Fibroblast of lung (primary cell): ENCODE data around the gene TSPYL1. TPM values are rescaled to one million over a fixed set of nuclear protein-coding genes. Genes with fewer than 3 reads are reported as not detected.

ENCODE experiments used
- DNase-seq, 2 donors: peaks; one replicate each; pipeline versions ENCODE4 v3.0.0 to v3.0.0-alpha.2; 2010; ENCODE audit warnings: low read depth in 2 of 2
- H2AFZ ChIP-seq: 2 replicates; pipeline ENCODE4 v1.5.1; 2012; ENCODE audit warnings: low read length, control low read depth, inconsistent platforms
- H3K27ac ChIP-seq: 2 replicates; pipeline ENCODE4 v1.5.1; 2011; ENCODE audit warnings: low read length, control low read depth; ENCODE audit not compliant: insufficient read depth
- H3K27me3 ChIP-seq: 2 replicates; pipeline ENCODE4 v1.5.1; 2011; ENCODE audit warnings: mild to moderate bottlenecking, low read length; ENCODE audit not compliant: control insufficient read depth, insufficient read depth
- H3K36me3 ChIP-seq: 2 replicates; pipeline ENCODE4 v1.5.1; 2011; ENCODE audit warnings: low read length; ENCODE audit not compliant: control insufficient read depth, insufficient read depth
- H3K4me1 ChIP-seq: 2 replicates; pipeline ENCODE4 v1.5.1; 2011; ENCODE audit warnings: low read length; ENCODE audit not compliant: control insufficient read depth, insufficient read depth; ENCODE audit errors: extremely low read depth
- H3K4me2 ChIP-seq: 2 replicates; pipeline ENCODE4 v1.5.1; 2011; ENCODE audit warnings: low read length, control low read depth; ENCODE audit not compliant: insufficient read depth; ENCODE audit errors: extremely low read depth
- H3K4me3 ChIP-seq, 4 experiments: fragments of 200-600 bp in 1 of 4; sonication (generic) in 1 of 4; replicated peaks in 1 of 4; 2 replicates each; pipeline ENCODE4 v1.5.1; 2011 to 2016; ENCODE audit warnings: low read length in 4 of 4, low read depth in 3 of 4, mild to moderate bottlenecking in 3 of 4, control low read depth in 2 of 4, inconsistent platforms in 1 of 4, mixed read lengths in 1 of 4; ENCODE audit not compliant: insufficient read depth in 1 of 4; ENCODE audit errors: control extremely low read depth in 1 of 4
- H3K79me2 ChIP-seq: 2 replicates; pipeline ENCODE4 v1.5.1; 2012; ENCODE audit warnings: mild to moderate bottlenecking, low read length, inconsistent platforms; ENCODE audit not compliant: control insufficient read depth, insufficient read depth
- H3K9ac ChIP-seq: 2 replicates; pipeline ENCODE4 v1.5.1; 2011; ENCODE audit warnings: mild to moderate bottlenecking, low read length, control low read depth; ENCODE audit not compliant: insufficient read depth
- H3K9me3 ChIP-seq: 2 replicates; pipeline ENCODE4 v1.5.1; 2012; ENCODE audit warnings: low read depth, low read length; ENCODE audit not compliant: control insufficient read depth, insufficient read depth
- H4K20me1 ChIP-seq: 2 replicates; pipeline ENCODE4 v1.5.1; 2011; ENCODE audit warnings: low read length; ENCODE audit not compliant: control insufficient read depth, insufficient read depth; ENCODE audit errors: extremely low read depth
- EZH2 ChIP-seq: IDR thresholded peaks from 2 replicates; pipeline ENCODE4 v1.5.1; 2012; ENCODE audit warnings: low read length, control low read depth, mild to moderate bottlenecking; ENCODE audit errors: missing control alignments
- polyA plus RNA-seq, 2 donors: library from polyadenylated mRNA; depleted of rRNA in 1 of 2; stranded (reverse) in 1 of 2; unstranded in 1 of 2; fragments of >200 nt; gene quantifications; 2 replicates each; pipeline ENCODE4 v1.2.1, GENCODE V29; 2011 to 2012; ENCODE audit warnings: missing spikeins in 1 of 2
- total RNA-seq: library from RNA; depleted of rRNA; stranded (reverse); fragments of >200 nt; gene quantifications from 2 replicates; pipeline ENCODE4 v1.2.1, GENCODE V29; 2014
- TF ChIP-seq, protein P1 (sequence below), 2 donors: IDR thresholded peaks in 1 of 2; conservative IDR thresholded peaks in 1 of 2; 1 replicate in 1 of 2; 2 replicates in 1 of 2; pipeline ENCODE4 v1.5.1; 2011 to 2012; ENCODE audit warnings: low read length in 2 of 2, control low read depth in 1 of 2, inconsistent platforms in 1 of 2, low read depth in 1 of 2, mild to moderate bottlenecking in 1 of 2

TSPYL1 gene
- total and polyA plus RNA-seq, 2 donors (not counting 1 experiment from before 2014, with no cell fraction given) = 82.0 to 93.0 TPM

DNA sequence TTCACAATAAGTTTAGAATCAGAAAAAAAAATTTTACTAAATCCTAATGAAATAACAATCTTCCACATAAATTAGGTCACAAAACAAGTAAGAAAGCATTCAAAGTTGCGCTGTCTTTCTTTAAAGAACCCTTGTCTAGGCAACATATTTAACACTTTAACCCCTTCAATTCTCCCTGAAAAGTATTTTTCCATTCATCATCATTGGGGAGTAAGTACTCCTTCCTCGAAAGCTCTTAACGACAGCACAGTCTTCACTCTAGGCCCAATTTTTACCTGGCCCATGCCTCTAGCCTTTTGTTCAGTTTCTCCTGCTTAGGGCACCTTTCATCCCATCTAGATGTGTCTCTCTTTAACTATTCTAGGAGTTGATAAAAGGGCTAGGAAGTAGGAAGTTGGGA, 2.6 kb downstream of the TSPYL1 start:
- H2AFZ ChIP-seq = no peak overlapping the region
- H3K4me1 ChIP-seq = peaks cover 6% of the 10 kb centered on the region
- H3K27ac ChIP-seq = no peak overlapping the region
- peaks cover 44% of the 10 kb centered on the region for H3K79me2 ChIP-seq
- H3K4me2 ChIP-seq = peak overlapping the region; percentile 84
- H3K9me3 ChIP-seq = no peaks in the 10 kb centered on the region
- H3K9ac ChIP-seq = no peak overlapping the region
- no peaks in the 10 kb centered on the region for H3K27me3 ChIP-seq
- DNase-seq = no peak
- peaks cover 2% of the 10 kb centered on the region for H3K36me3 ChIP-seq
- H4K20me1 ChIP-seq = no peaks in the 10 kb centered on the region
- TF ChIP-seq, protein P1, sequence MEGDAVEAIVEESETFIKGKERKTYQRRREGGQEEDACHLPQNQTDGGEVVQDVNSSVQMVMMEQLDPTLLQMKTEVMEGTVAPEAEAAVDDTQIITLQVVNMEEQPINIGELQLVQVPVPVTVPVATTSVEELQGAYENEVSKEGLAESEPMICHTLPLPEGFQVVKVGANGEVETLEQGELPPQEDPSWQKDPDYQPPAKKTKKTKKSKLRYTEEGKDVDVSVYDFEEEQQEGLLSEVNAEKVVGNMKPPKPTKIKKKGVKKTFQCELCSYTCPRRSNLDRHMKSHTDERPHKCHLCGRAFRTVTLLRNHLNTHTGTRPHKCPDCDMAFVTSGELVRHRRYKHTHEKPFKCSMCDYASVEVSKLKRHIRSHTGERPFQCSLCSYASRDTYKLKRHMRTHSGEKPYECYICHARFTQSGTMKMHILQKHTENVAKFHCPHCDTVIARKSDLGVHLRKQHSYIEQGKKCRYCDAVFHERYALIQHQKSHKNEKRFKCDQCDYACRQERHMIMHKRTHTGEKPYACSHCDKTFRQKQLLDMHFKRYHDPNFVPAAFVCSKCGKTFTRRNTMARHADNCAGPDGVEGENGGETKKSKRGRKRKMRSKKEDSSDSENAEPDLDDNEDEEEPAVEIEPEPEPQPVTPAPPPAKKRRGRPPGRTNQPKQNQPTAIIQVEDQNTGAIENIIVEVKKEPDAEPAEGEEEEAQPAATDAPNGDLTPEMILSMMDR (conservative IDR thresholded peaks at IDR 0.05 in 1 of 2, IDR thresholded peaks at IDR 0.05 in 1 of 2; ENCODE audit: low read depth in 1 of 2, low read length in 2 of 2) = no peak
- TF ChIP-seq EZH2 = no peak
- peak overlapping the region; percentile 43 to 97 (median 72) for H3K4me3 ChIP-seq

DNA sequence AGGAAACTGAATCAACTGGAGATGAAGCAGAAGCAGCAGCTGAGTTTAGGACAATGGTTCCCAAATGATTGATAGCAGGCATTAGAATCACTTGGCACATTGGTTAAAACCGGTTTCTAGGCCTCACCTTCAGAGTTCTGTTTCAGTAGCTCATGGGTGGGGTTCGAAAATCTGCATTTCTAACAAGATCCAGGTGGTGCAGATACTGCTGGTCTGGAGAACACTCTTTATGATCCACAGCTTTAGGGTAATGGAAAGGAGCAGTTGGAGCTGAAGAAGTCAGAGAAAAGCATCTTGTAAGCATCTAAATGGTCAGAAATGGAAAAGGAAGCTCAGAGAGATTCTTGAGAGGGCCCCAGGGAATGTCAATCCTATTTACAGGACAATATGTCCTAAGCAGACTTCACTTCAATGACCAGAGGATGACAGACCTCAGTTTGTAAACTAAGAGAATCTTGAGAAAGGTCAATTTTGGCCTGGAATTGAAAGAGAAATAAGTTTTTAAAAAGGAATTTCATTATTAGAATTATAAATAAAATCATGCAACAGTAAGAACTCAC, 8.5 kb downstream of the TSPYL1 start:
- peaks cover 12% of the 10 kb centered on the region for H3K79me2 ChIP-seq
- H4K20me1 ChIP-seq = no peaks in the 10 kb centered on the region
- no peak overlapping the region for H3K9ac ChIP-seq
- no peak for TF ChIP-seq EZH2
- TF ChIP-seq, protein P1 (conservative IDR thresholded peaks at IDR 0.05 in 1 of 2, IDR thresholded peaks at IDR 0.05 in 1 of 2; ENCODE audit: low read depth in 1 of 2, low read length in 2 of 2) = no peak
- H3K4me3 ChIP-seq = no peak overlapping the region
- no peak for DNase-seq
- H3K36me3 ChIP-seq = no peaks in the 10 kb centered on the region
- peaks cover 6% of the 10 kb centered on the region for H3K4me1 ChIP-seq
- no peaks in the 10 kb centered on the region for H3K9me3 ChIP-seq
- H2AFZ ChIP-seq = no peak overlapping the region
- H3K27ac ChIP-seq = no peak overlapping the region
- H3K4me2 ChIP-seq = no peak overlapping the region
- H3K27me3 ChIP-seq = no peaks in the 10 kb centered on the region

DNA sequence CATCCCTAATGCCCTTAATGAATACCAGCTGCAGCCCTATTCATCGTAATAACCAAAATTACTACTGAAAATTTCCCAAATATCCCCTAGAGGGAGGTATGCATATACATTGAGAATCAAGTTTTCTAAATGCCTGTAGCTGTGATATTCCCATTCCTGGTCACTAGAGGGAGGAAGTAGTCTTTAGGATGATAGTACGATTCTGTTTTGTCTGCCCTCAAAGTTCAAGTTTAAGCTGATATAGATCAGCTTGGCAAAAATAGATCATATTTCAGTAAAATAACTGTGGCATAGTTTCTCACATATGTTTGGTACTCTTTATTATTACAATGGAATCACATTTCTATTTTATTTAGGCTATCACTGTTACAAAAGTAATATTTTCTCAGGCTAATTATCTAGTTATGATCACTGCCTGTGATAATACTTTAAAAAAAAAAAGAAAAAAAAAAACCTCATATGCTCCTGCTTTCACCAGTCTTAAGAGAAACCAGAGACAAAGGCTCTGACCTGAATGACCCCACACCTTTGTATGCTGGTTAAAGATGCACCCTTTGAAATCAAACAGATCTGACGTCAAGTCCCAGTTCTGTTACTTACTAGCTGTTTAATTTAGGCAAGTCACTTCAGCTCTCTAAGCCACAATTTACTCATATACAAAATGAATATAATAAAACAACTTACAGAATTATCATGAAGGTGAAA, 11.0 kb downstream of the TSPYL1 start:
- no peaks in the 10 kb centered on the region for H3K9me3 ChIP-seq
- peaks cover 12% of the 10 kb centered on the region for H3K4me1 ChIP-seq
- H3K79me2 ChIP-seq = no peaks in the 10 kb centered on the region
- no peaks in the 10 kb centered on the region for H4K20me1 ChIP-seq
- no peak overlapping the region for H3K4me2 ChIP-seq
- no peaks in the 10 kb centered on the region for H3K36me3 ChIP-seq
- no peak overlapping the region for H3K27ac ChIP-seq
- no peak for TF ChIP-seq EZH2
- TF ChIP-seq, protein P1 (conservative IDR thresholded peaks at IDR 0.05 in 1 of 2, IDR thresholded peaks at IDR 0.05 in 1 of 2; ENCODE audit: low read depth in 1 of 2, low read length in 2 of 2) = peak; percentile 78 to 90
- H2AFZ ChIP-seq = no peak overlapping the region
- H3K9ac ChIP-seq = no peak overlapping the region
- H3K27me3 ChIP-seq = no peaks in the 10 kb centered on the region
- H3K4me3 ChIP-seq = no peak overlapping the region
- peak; percentile 73 to 90 for DNase-seq
